PC-3 (cell line): ENCODE measurements around the gene EIF3A.

Source experiments
- EZH2 ChIP-seq: fragments of 300-600 bp; sonication (generic); IDR thresholded peaks from one replicate; pipeline ENCODE4 v1.6.1; 2017; ENCODE audit warnings: antibody characterized with exemption, mild to moderate bottlenecking, low read length; ENCODE audit not compliant: unreplicated experiment
- EZH2phosphoT487 ChIP-seq: fragments of 300-600 bp; sonication (generic); IDR thresholded peaks from 2 replicates; pipeline ENCODE4 v1.6.1; 2018; ENCODE audit warnings: mild to moderate bottlenecking, antibody characterized with exemption, low read length, borderline replicate concordance
- TF ChIP-seq, protein P1 (sequence below): fragments of 300-600 bp; sonication (generic); conservative IDR thresholded peaks from 2 replicates; pipeline ENCODE4 v1.5.1; 2017; ENCODE audit warnings: antibody characterized with exemption, low read depth, mild to moderate bottlenecking, low read length

DNA sequence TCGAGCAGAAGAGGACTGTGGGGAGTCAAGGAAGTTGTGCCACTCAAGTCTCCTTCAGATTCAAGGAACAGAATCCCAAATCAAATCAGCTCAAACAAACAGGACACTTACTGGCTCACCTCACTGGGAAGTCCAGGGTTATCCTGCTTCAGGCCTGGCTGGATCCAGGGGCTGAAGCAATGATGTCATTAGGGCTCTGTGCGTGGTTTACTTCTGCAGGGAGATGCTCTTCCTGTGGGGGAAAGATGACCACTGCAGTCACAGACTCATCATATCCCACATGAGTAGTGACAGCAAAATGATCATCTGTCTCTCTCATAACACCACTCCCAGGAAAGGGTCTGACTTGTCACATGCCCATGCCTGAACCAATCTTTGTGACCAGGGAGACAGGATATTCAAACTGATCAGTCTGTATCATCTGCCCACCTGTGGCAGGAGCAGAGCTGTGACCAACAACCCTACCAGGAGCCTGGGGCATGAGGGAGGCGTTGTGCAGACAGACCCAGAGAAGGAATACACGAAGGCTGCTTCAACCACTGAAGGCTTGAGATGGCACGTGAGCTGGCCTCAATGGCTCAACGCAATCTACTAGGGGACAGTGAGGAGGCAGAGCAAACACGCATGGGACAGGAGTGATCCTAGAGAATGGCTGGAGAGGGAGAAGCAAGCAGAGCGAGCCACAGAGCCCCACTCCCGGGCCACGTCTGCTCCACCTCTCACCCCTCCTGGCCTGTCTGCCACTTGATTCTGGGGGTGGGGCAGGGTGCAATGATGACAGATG is 78.7 kb downstream of the EIF3A start:
- TF ChIP-seq, protein P1, sequence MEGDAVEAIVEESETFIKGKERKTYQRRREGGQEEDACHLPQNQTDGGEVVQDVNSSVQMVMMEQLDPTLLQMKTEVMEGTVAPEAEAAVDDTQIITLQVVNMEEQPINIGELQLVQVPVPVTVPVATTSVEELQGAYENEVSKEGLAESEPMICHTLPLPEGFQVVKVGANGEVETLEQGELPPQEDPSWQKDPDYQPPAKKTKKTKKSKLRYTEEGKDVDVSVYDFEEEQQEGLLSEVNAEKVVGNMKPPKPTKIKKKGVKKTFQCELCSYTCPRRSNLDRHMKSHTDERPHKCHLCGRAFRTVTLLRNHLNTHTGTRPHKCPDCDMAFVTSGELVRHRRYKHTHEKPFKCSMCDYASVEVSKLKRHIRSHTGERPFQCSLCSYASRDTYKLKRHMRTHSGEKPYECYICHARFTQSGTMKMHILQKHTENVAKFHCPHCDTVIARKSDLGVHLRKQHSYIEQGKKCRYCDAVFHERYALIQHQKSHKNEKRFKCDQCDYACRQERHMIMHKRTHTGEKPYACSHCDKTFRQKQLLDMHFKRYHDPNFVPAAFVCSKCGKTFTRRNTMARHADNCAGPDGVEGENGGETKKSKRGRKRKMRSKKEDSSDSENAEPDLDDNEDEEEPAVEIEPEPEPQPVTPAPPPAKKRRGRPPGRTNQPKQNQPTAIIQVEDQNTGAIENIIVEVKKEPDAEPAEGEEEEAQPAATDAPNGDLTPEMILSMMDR = no peak
- TF ChIP-seq EZH2 (no peak), EZH2phosphoT487 (no peak)
